ENCODE data around the gene CHMP1A. TPM values are rescaled to one million over a fixed set of nuclear protein-coding genes. Genes with fewer than 3 reads are reported as not detected.

The CHMP1A gene
- total and polyA plus RNA-seq, 2 donors (not counting 1 experiment from before 2014, with no cell fraction given): 61.0 to 66.2 TPM

- Histone ChIP-seq H3K4me3 (replicated peaks in 1 of 4; ENCODE audit: control extremely low read depth in 1 of 4, insufficient read depth in 1 of 4, low read depth in 3 of 4, low read length in 4 of 4) (no peak overlapping the region), H3K4me1 (ENCODE audit: control insufficient read depth, extremely low read depth, insufficient read depth, low read length) (peaks cover 4% of the 10 kb centered on the region), H3K9ac (ENCODE audit: insufficient read depth, low read length) (no peak overlapping the region), H3K27me3 (ENCODE audit: control insufficient read depth, insufficient read depth, low read length) (no peaks in the 10 kb centered on the region), H2AFZ (ENCODE audit: low read length) (no peak overlapping the region), H3K4me2 (ENCODE audit: extremely low read depth, insufficient read depth, low read length) (no peak overlapping the region), H3K79me2 (ENCODE audit: control insufficient read depth, insufficient read depth, low read length) (peaks cover 59% of the 10 kb centered on the region), H4K20me1 (ENCODE audit: control insufficient read depth, extremely low read depth, insufficient read depth, low read length) (no peaks in the 10 kb centered on the region), H3K36me3 (ENCODE audit: control insufficient read depth, insufficient read depth, low read length) (peaks cover 9% of the 10 kb centered on the region), H3K27ac (ENCODE audit: insufficient read depth, low read length) (no peak overlapping the region), H3K9me3 (ENCODE audit: control insufficient read depth, insufficient read depth, low read depth, low read length) (no peaks in the 10 kb centered on the region)
- TF ChIP-seq CTCF (conservative IDR thresholded peaks at IDR 0.05 in 1 of 2, IDR thresholded peaks at IDR 0.05 in 1 of 2; ENCODE audit: low read depth in 1 of 2, low read length in 2 of 2): no peak
- TF ChIP-seq EZH2 (IDR thresholded peaks at IDR 0.05; ENCODE audit: low read length, missing control alignments): no peak
- no peak for DNase-seq (ENCODE audit: low read depth in 2 of 2)
Measured at GRCh38 chr16:89655062-89655643, 2.4 kb downstream of the CHMP1A start.

GRCh38 chr16:89653656-89654295 lies 3.7 kb downstream of the CHMP1A start:
- TF ChIP-seq EZH2 (IDR thresholded peaks at IDR 0.05; ENCODE audit: low read length, missing control alignments): no peak
- no peak overlapping the region for H3K4me3 ChIP-seq (replicated peaks in 1 of 4; ENCODE audit: control extremely low read depth in 1 of 4, insufficient read depth in 1 of 4, low read depth in 3 of 4, low read length in 4 of 4)
- no peaks in the 10 kb centered on the region for H4K20me1 ChIP-seq (ENCODE audit: control insufficient read depth, extremely low read depth, insufficient read depth, low read length)

GRCh38 chr16:89651584-89651983 lies 5.9 kb downstream of the CHMP1A start:
- Histone ChIP-seq H3K4me1 (ENCODE audit: control insufficient read depth, extremely low read depth, insufficient read depth, low read length) (peaks cover 3% of the 10 kb centered on the region), H2AFZ (ENCODE audit: low read length) (no peak overlapping the region), H3K79me2 (ENCODE audit: control insufficient read depth, insufficient read depth, low read length) (peaks cover 36% of the 10 kb centered on the region), H3K27ac (ENCODE audit: insufficient read depth, low read length) (no peak overlapping the region), H3K4me3 (replicated peaks in 1 of 4; ENCODE audit: control extremely low read depth in 1 of 4, insufficient read depth in 1 of 4, low read depth in 3 of 4, low read length in 4 of 4) (no peak overlapping the region), H4K20me1 (ENCODE audit: control insufficient read depth, extremely low read depth, insufficient read depth, low read length) (no peaks in the 10 kb centered on the region), H3K27me3 (ENCODE audit: control insufficient read depth, insufficient read depth, low read length) (no peaks in the 10 kb centered on the region), H3K9ac (ENCODE audit: insufficient read depth, low read length) (no peak overlapping the region), H3K36me3 (ENCODE audit: control insufficient read depth, insufficient read depth, low read length) (peaks cover 13% of the 10 kb centered on the region), H3K9me3 (ENCODE audit: control insufficient read depth, insufficient read depth, low read depth, low read length) (no peaks in the 10 kb centered on the region), H3K4me2 (ENCODE audit: extremely low read depth, insufficient read depth, low read length) (no peak overlapping the region)
- TF ChIP-seq CTCF (conservative IDR thresholded peaks at IDR 0.05 in 1 of 2, IDR thresholded peaks at IDR 0.05 in 1 of 2; ENCODE audit: low read depth in 1 of 2, low read length in 2 of 2): no peak
- TF ChIP-seq EZH2 (IDR thresholded peaks at IDR 0.05; ENCODE audit: low read length, missing control alignments): no peak
- DNase-seq (ENCODE audit: low read depth in 2 of 2): no peak

More at GRCh38 chr16:89653656-89654295, 3.7 kb downstream of the CHMP1A start:
- H3K79me2 ChIP-seq (ENCODE audit: control insufficient read depth, insufficient read depth, low read length): peaks cover 51% of the 10 kb centered on the region
- no peak for DNase-seq (ENCODE audit: low read depth in 2 of 2)
- no peak overlapping the region for H3K27ac ChIP-seq (ENCODE audit: insufficient read depth, low read length)
- peaks cover 9% of the 10 kb centered on the region for H3K36me3 ChIP-seq (ENCODE audit: control insufficient read depth, insufficient read depth, low read length)
- H3K4me2 ChIP-seq (ENCODE audit: extremely low read depth, insufficient read depth, low read length): no peak overlapping the region
- no peak overlapping the region for H2AFZ ChIP-seq (ENCODE audit: low read length)
- H3K27me3 ChIP-seq (ENCODE audit: control insufficient read depth, insufficient read depth, low read length): no peaks in the 10 kb centered on the region
- peaks cover 4% of the 10 kb centered on the region for H3K4me1 ChIP-seq (ENCODE audit: control insufficient read depth, extremely low read depth, insufficient read depth, low read length)
- no peaks in the 10 kb centered on the region for H3K9me3 ChIP-seq (ENCODE audit: control insufficient read depth, insufficient read depth, low read depth, low read length)
- H3K9ac ChIP-seq (ENCODE audit: insufficient read depth, low read length): no peak overlapping the region
